HG03175 (cell line): ENCODE measurements around the gene FCGR2B.
A peak's percentile ranks its signal among the peaks of the same experiment; 100 is the strongest.
"Not testable (repeated sequence)": the region's sequence is repeated elsewhere in the genome, so short reads cannot be mapped to it uniquely, and the experiment has no call there.

Source experiments
- ATAC-seq: cut with Tn5 transposase; IDR thresholded peaks from one replicate; pipeline ENCODE4 v1.9.1; 2021; ENCODE audit warnings: mild to moderate bottlenecking, moderate library complexity; ENCODE audit not compliant: unreplicated experiment

Gene FCGR2B

DNA sequence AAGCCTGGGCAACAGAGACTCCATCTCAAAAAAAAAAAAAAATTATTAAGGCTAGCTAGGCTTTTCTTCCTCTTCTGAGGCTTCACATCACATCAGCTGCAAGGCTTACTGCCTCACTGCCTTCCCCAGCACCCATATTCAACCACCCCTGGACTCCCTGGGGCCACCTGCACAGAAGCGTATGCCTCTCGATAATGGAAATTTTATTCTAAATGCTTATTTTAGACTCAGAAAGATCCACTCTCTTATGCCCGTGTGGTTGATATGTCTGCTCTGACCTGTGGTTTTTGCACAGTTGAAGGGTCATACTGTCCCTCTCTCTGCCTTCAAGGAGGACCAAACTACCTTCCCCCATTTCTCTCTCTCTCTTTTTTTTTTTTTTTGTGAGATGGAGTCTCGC lies 42.6 kb downstream of the FCGR2B start:
- peak; percentile 50 for ATAC-seq

DNA sequence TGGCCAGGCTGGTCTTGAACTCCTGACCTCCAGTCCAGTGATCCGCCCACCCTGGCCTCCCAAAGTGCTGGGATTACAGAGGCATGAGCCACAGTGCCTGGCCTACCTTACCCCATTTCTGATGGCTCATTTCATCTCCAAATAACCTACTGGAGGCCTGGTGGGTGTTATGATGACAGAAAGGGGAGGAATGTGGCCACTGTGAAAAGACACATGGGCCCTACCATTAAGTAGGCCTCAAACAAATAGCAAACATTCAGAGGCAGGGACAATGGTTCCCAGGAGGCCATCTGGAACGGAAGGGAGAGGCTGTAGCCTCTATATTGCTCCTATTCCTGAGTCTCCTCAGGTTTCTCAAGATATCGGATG lies 43.2 kb downstream of the FCGR2B start:
- ATAC-seq, result no peak

DNA sequence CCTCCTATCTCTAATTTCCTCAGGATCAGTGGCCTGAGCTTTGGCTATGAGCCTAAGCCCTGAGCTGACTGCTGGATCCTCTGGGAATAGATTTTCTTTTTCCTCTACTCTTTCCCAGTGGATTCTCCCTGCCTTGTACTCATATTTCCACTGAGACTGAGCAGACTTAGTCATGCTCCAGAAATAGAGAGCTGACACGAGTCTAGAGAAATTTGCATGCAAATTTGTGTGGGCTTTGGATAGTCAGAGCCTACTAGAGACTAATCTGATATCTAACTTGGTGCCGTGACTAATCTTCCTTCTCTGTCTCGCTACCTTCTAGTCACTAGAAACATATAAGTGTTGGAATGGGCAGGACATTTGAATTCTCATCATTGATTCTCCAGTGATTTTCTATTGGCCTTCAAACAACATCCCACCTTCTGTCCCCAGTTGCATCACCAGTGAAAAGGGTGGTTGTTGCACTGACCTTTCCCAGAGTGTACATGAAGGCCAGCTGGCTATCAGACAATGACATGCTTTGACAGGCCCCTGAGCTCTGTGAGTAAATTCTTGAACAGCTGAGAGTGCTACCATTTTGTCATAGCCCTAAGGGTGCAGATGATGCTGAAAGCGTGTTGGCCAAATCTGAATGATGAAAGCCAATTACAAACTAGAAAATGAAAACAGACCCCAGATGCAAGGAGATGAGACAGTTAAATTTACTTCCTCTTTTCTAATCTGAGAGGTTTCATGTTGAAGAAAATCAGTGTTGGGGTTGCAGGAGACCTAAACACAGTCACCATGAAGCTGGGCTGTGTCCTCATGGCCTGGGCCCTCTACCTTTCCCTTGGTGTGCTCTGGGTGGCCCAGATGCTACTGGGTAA lies 43.8 kb downstream of the FCGR2B start, which contains the start of gene FCRLA:
TSS of gene FCRLA (plus strand) at position 748 of the 866 bp plus-strand sequence. CDS start at position 784, 36 bp downstream.
- peak; percentile 70 for ATAC-seq

DNA sequence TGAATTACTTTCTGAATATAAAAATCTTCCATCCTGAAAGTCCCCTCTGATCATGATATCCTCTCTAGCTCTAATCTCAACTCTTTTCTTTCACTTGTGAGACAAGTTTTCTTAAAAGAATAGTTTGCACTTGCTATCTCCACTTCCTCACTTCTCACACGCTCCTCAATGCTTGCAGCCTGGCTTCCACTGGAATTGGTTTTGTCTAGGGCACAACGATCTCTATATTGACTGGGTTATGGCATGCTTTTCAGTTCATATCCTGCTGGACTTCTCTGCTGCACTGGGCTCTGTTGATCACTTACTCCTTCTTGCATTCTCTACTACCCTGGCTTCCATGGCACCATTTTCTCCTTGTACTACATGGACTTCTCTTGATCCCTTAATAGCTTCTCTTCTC lies 44.6 kb downstream of the FCGR2B start:
- no peak for ATAC-seq

DNA sequence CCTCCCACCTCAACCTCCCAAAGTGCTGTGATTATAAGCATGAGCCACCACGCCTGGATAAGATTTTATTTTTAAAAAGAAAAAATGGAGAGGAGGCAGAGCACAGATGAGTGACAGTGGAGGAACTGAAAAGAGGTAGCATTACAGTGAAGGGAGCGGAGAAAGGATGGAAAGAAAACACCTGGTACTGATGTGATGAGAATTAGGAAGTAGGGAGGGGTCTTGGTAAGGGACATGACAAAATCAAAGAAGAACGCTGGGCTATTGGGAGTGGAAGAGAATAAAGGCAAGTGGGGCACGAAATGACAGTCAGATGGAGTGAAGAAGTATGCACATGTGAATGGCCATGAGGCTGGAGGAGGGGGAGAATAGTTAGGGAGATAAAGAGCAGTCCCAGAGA lies 46.4 kb downstream of the FCGR2B start:
- ATAC-seq, result no peak

DNA sequence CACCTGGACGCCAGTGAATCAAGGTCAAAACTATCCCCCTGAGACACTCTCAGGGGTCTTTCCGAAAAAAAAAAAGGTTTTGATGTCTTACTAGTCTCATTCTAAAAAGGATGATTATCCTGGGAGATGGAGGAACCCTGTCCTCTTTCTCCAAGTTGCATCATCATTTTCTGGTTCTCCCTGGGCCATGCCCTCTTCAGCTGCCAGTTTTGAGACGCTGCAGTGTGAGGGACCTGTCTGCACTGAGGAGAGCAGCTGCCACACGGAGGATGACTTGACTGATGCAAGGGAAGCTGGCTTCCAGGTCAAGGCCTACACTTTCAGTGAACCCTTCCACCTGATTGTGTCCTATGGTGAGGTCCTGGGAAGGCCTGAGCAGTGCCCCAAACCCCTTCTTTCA lies 47.6 kb downstream of the FCGR2B start:
- ATAC-seq, result no peak

DNA sequence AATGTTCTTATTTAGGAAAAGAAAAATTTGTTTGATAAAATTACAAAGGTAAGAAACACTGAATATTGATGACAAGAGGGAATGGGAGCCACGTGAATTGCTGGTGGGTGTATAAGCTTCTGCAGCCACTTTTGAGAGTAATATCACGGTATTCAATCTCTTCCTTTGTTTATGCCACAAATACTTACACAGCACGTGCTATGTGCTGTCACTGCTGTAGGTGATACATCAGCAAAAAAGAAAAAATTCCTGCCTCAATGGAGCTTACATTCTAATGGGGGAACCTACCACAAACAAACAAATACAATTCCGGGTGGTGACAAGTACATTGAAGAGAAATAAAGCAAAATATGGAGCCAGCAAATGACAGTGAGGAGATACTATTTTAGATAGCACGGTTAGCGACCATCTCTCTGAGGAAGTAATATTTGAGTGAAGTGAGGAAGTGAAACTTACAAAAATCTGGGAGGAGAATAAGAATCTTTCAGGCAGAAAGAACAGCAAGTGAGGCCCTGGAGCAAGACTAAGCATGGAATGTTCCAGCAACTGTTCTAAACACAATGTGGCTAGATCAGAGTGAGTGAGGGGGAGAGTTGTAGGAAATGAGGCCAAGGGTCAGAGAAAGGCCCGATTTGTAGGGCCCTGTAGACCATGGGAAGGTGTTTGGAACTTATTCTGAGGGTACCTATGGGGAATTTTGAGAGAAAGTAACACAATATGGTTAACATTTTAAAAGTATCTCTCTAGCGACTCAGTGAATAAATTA lies 55.8 kb downstream of the FCGR2B start:
- peak; percentile 62 for ATAC-seq

DNA sequence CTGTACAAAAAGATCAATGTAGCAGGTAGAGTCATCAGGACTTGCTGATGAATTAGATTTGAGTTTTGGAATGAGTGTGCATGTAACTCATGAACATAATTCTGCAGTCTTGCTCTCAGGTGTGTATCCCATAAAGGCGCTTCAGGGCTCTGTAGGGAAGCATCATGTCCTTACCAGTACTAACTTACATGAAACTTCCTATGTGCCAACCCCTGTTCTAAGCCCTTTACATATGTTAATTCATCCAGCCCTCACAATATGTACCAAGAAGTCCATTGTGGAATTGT lies 56.3 kb downstream of the FCGR2B start:
- ATAC-seq, result peak; percentile 43

DNA sequence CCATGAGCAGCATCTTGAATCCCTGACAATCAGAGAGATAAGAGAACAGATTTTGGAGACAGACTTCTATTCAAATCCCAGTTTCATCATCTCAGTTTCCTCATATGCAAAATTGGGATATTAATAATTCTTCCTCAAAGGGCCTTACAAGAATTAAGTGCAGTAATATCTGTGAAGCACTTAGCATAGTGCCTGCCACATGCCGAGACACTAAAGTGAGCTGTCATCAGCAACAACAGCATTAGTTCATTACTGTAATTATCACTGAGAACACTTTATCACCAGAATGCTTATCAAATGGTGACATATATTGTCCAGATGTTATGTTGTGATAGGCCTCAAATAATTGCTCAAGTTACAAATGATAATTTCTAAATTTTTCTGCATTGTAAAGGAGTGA lies 57.5 kb downstream of the FCGR2B start:
- ATAC-seq, result no peak

DNA sequence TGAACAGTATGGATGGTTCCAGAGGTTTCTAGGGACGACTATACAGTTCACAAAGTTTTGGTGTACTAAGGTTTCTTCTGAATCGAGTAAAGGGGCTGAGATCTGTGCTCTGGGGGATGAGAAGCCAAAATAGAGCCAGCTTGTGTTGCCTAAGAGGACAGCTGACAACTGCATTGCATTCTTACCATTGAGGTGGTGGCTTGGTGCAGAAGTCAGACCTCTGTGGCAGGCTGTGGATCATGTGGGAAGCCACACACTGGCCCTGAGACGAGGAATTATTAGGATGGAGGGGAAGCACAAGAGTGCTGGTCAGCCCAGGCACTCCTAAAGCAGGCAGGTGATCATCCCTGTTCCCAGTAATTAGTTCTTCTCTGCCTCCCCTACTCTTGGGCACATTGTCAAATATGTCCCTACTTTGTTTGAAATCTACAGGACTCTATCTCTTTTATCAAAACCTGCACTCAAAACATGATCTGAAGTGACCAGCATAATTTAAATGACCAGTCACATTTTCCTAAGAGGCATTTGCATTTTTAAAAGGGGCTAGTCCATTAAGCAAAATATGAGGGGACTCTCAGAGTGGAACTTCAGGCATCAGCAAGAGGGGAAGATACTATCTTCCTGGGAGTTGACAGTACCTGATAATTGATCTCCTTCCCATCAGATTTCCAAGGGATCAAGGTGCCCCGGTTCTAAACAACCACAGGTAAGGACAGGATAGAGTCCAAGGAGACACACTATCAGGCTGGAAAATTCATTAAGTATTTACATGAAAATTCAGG lies 58.2 kb downstream of the FCGR2B start, which contains the start of gene FCRLB:
TSS of gene FCRLB (plus strand) at position 589 of the 782 bp plus-strand sequence. CDS start 1,129 bp downstream, outside the sequence.
- ATAC-seq, result no peak

DNA sequence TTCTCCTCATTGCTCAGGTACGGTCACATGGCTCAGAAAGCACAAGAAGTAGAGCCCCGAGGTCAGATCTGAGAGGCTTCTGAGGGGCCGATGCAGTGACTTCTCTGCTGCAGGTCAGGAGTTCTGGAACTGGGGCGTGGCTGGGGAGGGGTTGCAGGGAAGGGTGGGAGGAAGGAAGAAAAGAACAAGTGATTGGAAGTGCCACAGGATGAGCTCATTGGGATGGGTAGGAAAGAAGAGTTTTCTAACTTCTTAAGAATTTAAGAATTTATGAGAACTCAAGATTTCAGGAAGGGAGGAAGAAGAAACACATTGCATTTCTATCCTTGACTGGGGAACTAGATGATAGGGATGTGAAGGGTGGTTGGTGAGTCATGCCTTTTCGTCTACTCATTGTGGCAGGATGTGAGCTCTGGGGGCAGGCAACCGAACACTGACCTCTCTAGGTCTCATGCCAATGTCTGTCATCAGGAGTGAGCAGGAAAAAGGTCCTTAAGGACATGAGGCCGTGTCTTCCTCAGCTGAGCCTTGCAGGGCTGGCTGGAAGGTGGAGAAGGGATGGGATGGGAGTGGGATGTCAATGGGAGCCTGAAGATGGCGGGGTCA lies 58.9 kb downstream of the FCGR2B start:
- ATAC-seq, result no peak

DNA sequence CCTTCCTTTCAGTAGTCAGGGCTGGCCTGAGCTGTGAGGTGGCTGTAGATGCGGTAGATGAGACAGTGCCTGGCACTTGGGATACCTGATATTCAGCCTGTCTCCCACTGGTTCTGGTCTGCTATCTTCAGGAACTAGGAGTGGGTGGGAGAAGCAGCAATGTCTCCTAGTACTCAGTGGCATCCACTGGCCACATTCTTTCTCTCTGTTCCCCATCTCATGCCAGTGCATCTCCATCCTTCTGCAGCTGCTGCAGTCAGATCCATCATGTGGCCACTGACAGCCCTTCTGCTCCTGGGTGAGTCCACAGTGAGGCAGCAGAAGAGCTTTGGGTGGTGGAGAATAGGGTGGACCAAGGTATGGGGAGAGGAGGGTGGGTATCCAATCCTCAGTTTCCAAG lies 59.5 kb downstream of the FCGR2B start:
- no peak for ATAC-seq

DNA sequence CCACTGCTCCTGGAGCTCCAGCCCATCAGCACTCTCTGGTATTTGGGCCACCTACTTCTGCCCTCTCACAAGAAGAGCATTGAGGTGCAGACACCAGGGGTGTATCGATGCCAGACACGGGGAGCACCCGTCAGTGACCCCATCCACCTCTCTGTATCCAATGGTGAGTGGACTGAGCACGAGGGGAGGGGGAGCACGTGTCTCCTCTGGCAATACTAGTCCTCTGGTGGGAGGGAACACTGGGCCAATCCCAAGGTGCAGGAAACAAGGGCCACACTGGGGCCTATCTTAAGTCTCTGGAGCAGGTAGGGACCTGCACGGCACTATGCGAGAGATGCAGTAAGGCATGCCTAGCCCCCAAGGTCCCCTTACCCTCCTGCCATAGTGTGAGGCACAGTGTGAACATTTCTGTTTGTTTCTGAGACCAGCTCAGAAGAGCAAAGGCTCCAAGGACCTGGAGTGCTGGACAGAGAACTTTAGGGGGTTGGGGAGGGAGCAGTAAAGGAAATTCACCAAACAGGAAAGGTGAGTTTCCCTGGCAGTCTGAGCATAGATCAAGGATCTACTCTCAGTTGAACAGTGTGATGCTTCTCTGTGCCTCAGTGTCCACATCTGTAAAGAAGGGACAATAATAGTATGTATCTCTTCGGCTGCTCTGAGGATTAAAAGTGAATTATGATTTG lies 60.7 kb downstream of the FCGR2B start:
- no peak for ATAC-seq

DNA sequence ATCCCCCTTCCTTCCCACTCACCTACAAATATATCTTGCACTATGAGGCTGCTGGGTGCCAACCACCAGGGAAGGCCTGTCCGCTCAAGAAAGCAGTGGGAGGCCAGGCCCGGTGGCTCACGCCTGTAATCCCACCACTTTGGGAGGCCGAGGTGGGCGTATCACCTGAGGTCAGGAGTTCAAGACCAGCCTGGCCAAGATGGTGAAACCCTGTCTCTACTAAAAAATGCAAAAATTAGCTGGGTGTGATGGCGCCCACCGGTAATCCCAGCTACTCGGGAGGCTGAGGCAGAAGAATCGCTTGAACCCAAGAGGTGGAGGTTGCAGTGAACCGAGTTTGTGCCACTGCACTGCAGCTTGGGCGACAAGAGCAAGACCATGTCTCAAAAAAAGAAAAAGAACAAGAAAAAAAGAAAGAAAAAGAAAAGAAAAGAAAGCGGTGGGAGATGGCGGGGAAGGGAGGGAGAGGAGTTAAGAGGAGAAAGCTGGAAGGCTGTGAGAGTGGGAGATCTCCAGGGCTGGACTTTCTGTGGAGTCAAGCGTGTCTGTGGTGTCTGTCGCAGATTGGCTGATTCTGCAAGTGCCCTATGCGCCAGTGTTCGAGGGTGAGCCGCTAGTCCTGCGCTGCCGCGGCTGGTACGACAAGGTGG lies 62.4 kb downstream of the FCGR2B start:
- ATAC-seq, result not testable (repeated sequence)

DNA sequence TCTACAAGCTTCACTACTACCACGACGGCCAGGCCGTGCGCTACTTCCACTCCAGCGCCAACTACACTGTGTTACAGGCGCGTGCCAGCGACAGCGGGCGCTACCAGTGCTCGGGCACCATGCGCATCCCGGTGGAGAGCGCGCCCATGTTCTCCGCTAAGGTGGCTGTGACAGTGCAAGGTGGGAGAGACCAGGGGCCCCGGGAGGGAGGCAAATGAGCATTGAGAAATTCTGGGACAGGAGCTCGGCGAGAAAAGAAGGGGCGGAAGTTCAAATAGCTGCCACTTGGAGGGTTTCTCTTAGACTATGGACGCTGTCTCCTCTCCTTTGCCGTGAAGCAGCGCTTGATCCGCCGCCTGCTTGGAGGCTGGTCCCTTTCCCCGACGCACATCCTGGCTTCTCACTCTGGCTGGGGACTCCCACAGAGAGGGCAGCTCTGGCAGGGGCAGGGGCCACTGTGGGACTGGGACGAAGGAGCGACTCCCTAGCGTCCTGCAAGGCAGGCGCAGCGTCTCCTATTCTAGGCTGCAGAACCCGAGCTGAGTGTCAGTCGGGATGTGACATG lies 63.0 kb downstream of the FCGR2B start:
- peak; percentile 22 for ATAC-seq

DNA sequence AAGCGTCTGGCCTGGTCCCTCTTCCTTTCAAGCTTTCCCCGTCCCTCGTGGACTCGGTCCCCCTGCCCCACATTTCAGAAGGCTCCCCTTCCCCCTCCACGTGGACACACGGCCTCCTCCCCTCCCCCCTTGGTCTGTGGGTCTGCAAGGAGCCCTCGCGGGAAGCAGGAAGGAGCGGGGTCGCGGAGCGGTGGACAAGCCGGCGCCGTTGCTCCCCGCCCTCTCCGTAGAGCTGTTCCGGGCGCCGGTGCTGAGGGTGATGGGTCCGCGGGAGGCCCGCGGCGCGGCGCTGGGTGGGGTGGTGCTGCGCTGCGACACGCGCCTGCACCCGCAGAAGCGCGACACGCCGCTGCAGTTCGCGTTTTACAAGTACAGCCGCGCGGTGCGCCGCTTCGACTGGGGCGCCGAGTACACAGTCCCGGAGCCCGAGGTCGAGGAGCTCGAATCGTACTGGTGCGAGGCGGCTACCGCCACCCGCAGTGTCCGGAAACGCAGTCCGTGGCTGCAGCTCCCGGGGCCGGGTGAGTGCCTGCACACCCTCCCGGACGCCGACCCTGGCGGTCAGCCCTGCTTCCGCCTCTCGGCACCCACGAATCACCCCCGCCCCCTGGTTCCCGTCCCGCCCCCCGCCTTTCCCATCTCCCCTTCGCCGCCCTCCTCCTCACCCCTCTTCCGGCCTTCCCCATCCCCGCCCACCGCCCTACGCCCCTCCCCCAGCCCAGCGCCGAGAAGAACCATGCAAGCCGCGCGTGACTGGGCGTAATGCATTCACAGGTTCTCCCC lies 63.7 kb downstream of the FCGR2B start:
- ATAC-seq, result peak; percentile 64

DNA sequence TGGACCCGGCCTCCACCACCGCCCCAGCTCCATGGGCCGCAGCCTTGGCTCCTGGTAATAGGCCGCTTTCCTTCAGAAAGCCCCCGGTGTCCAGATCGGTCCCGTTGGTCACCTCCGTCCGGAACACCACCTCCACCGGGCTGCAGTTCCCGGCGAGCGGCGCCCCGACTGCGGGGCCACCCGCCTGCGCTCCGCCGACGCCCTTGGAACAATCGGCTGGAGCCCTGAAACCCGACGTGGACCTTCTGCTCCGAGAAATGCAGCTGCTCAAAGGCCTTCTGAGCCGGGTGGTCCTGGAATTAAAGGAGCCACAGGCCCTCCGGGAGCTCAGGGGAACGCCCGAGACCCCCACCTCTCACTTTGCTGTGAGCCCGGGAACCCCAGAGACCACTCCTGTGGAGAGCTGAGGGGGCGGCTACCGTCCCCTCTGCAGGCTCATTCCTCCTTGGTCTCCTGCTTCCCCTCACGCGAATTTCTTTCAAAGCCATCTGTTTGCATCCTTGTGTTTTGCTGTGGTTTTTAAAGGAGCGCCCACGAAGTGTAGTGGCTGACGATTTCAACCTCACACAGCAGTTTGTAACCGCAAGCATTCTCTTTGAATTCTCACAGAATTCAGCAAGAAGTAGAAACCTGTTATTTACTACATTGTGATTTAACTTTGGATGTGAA lies 64.4 kb downstream of the FCGR2B start:
- peak; percentile 28 for ATAC-seq
